Gastrocnemius medialis (tissue), 4 donors: ENCODE measurements around the gene SPECC1L.

Source experiments
- POLR2A ChIP-seq, 2 donors: fragments of 450-650 bp; IDR thresholded peaks; one replicate each; pipeline ENCODE4 v1.6.1; 2017; ENCODE audit warnings: antibody characterized with exemption in 2 of 2, mild to moderate bottlenecking in 2 of 2, moderate library complexity in 2 of 2
- TF ChIP-seq, protein P1 (sequence below), 5 experiments: fragments of 450-650 bp in 3 of 5; fragments of 200-600 bp in 2 of 5; sonication (generic) in 2 of 5; IDR thresholded peaks in 4 of 5; conservative IDR thresholded peaks in 1 of 5; 1 replicate in 4 of 5; 2 replicates in 1 of 5; pipeline ENCODE4 v1.5.1; 2016 to 2019; ENCODE audit warnings: antibody characterized with exemption in 5 of 5, mild to moderate bottlenecking in 3 of 5, moderate library complexity in 3 of 5

DNA sequence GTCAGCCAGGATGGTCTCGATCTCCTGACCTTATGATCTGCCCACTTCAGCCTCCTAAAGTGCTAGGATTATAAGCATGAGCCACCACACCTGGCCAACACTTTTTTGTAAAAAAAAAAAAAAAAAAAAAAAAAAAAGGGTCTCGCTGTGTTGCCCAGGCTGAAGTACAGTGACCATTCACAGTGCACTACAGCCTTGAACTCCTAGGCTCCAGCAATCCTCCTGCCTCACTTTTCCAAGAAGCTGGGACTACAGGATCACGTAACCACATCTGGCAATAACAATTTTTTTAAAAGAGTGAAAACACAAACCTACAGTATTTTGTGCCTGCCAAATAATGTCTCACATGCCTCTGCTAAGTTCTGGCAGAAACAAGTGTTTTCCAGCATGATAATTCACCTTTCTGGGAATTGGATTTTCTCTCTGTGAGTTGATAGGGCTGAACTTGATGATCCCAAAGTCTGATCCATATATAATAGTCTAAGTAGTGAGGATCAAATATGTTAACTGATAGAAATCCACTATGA is 187.3 kb downstream of the SPECC1L start:
- no peak for TF ChIP-seq POLR2A (IDR thresholded peaks at IDR 0.05)
- TF ChIP-seq, protein P1, sequence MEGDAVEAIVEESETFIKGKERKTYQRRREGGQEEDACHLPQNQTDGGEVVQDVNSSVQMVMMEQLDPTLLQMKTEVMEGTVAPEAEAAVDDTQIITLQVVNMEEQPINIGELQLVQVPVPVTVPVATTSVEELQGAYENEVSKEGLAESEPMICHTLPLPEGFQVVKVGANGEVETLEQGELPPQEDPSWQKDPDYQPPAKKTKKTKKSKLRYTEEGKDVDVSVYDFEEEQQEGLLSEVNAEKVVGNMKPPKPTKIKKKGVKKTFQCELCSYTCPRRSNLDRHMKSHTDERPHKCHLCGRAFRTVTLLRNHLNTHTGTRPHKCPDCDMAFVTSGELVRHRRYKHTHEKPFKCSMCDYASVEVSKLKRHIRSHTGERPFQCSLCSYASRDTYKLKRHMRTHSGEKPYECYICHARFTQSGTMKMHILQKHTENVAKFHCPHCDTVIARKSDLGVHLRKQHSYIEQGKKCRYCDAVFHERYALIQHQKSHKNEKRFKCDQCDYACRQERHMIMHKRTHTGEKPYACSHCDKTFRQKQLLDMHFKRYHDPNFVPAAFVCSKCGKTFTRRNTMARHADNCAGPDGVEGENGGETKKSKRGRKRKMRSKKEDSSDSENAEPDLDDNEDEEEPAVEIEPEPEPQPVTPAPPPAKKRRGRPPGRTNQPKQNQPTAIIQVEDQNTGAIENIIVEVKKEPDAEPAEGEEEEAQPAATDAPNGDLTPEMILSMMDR (IDR thresholded peaks at IDR 0.05 in 4 of 5, conservative IDR thresholded peaks at IDR 0.05 in 1 of 5), result no peak
